Uterus (tissue), 4 donors: ENCODE data around the gene BOD1. TPM values are rescaled to one million over a fixed set of nuclear protein-coding genes. Genes with fewer than 3 reads are reported as not detected.

Experiments used
- DNase-seq, 2 donors: peaks; one replicate each; pipeline ENCODE4 v3.0.0-alpha.2; 2019 to 2020
- H3K27ac ChIP-seq, 2 donors: fragments of 200-600 bp; sonication (generic); 1 replicate in 1 of 2; 2 replicates in 1 of 2; pipeline ENCODE4 v1.5.1; 2016 to 2018
- H3K27me3 ChIP-seq, 2 donors: fragments of 200-600 bp; sonication (generic); one replicate each; pipeline ENCODE4 v1.5.1; 2018 to 2019; ENCODE audit warnings: control low read depth in 1 of 2
- H3K36me3 ChIP-seq, 2 donors: fragments of 200-600 bp; sonication (generic); one replicate each; pipeline ENCODE4 v1.5.1; 2019; ENCODE audit warnings: control low read depth in 1 of 2
- H3K4me1 ChIP-seq, 2 donors: fragments of 200-600 bp; sonication (generic); one replicate each; pipeline ENCODE4 v1.5.1; 2018 to 2019; ENCODE audit warnings: control low read depth in 1 of 2
- H3K4me3 ChIP-seq, 2 donors: fragments of 200-600 bp; sonication (generic); 1 replicate in 1 of 2; 2 replicates in 1 of 2; pipeline ENCODE4 v1.5.1; 2018 to 2019; ENCODE audit warnings: mild to moderate bottlenecking in 1 of 2
- H3K9me3 ChIP-seq, 2 donors: fragments of 200-600 bp; sonication (generic); one replicate each; pipeline ENCODE4 v1.5.1; 2019; ENCODE audit warnings: control low read depth in 1 of 2
- CTCF ChIP-seq, 4 experiments: fragments of 200-600 bp in 2 of 4; fragments of 450-650 bp in 2 of 4; sonication (generic) in 2 of 4; IDR thresholded peaks; one replicate each; pipeline ENCODE4 v1.5.1; 2016 to 2019; ENCODE audit warnings: antibody characterized with exemption in 4 of 4, mild to moderate bottlenecking in 2 of 4, moderate library complexity in 1 of 4
- POLR2A ChIP-seq, 2 donors: fragments of 450-650 bp; IDR thresholded peaks; one replicate each; pipeline ENCODE4 v1.6.1; 2016; ENCODE audit warnings: antibody characterized with exemption in 2 of 2, mild to moderate bottlenecking in 1 of 2, moderate library complexity in 1 of 2
- intact Hi-C: fragments of 100-400 bp; cut with DNase I; formaldehyde crosslinking; loops from one replicate; pipeline ENCODE4 v1.15.1; 2023; ENCODE audit warnings: low total_unique reads
- total RNA-seq, 4 donors: library from RNA; depleted of rRNA in 3 of 4; stranded (reverse); fragments of >200 nt in 3 of 4; gene quantifications; one replicate each; pipeline versions ENCODE4 v1.1.0 to v1.2.4, GENCODE V29; 2014 to 2023
- donor health status: DM: yes; HTN: yes; CAD: no.

Gene BOD1
- total RNA-seq, 4 donors from 2014 or later: 48.2 to 64.8 (median 57.2) TPM

DNA sequence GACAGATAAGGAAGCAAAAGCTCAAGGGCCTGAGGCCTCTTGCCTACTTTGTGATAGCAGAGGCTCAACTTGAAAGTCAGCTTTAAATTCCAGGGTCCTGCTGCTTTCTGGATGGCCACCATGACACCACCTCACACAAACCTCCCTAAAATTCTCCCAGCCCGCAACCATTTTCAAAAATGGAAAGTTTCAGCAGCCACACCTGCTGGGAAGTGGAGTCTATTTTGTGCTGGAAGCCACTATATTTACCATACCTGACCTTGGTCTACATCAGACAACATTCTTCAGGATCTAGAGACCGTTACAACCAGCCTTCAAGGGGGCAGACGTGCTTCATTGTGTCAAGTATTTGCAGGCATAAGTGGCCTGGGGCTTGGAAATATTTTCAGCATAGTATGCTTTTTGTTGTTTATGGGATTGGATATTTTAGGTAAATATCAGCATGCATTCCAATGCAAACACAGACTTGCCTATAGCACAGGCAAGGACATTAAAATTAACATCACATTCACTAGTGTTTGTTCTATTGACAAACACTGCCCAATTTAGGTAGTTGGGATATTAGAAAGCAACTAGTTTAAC, 50.9 kb downstream of the BOD1 start:
- peaks cover 0 to 4% of the 10 kb centered on the region in 2 donors for H3K9me3 ChIP-seq
- H3K36me3 ChIP-seq: no peaks in the 10 kb centered on the region
- TF ChIP-seq CTCF (IDR thresholded peaks at IDR 0.05): no peak
- no peak for TF ChIP-seq POLR2A (IDR thresholded peaks at IDR 0.05)
- no peak overlapping the region for H3K27ac ChIP-seq
- no peak for DNase-seq
- H3K4me1 ChIP-seq: no peaks in the 10 kb centered on the region
- intact Hi-C loops: no loop called here
- no peak overlapping the region for H3K4me3 ChIP-seq
- H3K27me3 ChIP-seq: no peaks in the 10 kb centered on the region

DNA sequence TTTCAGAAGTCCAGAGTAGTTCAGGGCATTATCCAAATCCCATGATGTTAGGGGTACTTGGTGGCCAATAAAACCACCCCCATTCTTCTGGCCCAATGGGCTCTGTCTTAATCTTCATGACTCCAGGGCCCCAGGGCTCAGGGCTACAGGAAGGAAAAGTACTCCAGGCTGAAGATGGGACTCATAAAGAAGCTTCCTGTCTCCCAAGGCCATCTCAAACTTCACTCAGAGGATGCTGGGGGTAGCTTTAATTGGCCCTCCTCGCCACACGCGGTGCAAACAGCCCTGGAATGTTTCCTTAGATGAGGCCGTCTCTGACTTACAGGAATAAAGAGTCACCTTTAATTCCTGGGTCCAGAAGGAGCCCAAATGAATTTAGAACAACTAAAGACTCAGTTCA, 52.3 kb downstream of the BOD1 start:
- Histone ChIP-seq H3K27ac (no peak overlapping the region), H3K9me3 (peaks cover 0 to 4% of the 10 kb centered on the region in 2 donors), H3K36me3 (no peaks in the 10 kb centered on the region), H3K4me3 (no peak overlapping the region), H3K27me3 (no peaks in the 10 kb centered on the region), H3K4me1 (no peaks in the 10 kb centered on the region)
- TF ChIP-seq POLR2A (IDR thresholded peaks at IDR 0.05) (no peak), CTCF (IDR thresholded peaks at IDR 0.05) (no peak)
- no peak for DNase-seq
- intact Hi-C loops: no loop called here

DNA sequence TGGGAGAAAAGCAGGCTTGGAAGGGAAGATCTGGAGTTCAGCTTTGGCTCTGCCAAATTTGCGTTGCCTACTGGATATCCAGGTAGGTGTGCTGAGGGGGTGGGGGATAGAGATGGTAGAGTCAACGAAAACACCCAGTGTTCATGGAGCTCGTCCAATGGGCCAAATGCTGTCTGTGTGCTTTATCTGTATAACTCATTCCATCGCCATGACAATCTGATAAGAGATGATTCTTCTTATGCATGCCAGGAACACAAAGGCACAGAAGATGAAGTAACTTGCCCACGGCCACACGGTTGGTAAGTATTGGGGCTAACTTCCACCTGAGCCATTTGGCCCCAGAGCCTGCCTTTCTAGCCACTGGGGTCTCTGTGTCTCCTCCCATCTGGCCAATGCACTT, 53.2 kb downstream of the BOD1 start:
- no peak overlapping the region for H3K4me3 ChIP-seq
- H3K36me3 ChIP-seq: no peaks in the 10 kb centered on the region
- no peak overlapping the region for H3K27ac ChIP-seq
- H3K9me3 ChIP-seq: no peaks in the 10 kb centered on the region
- no peaks in the 10 kb centered on the region for H3K27me3 ChIP-seq
- TF ChIP-seq POLR2A (IDR thresholded peaks at IDR 0.05) (no peak), CTCF (IDR thresholded peaks at IDR 0.05) (no peak)
- intact Hi-C loops: no loop called here
- no peaks in the 10 kb centered on the region for H3K4me1 ChIP-seq
- DNase-seq: no peak

GRCh38 chr5:173562451-173562850, 54.0 kb downstream of the BOD1 start:
- no peak for DNase-seq
- Histone ChIP-seq H3K27ac (no peak overlapping the region), H3K36me3 (no peaks in the 10 kb centered on the region), H3K4me1 (no peaks in the 10 kb centered on the region), H3K9me3 (no peaks in the 10 kb centered on the region), H3K4me3 (no peak overlapping the region), H3K27me3 (no peaks in the 10 kb centered on the region)
- TF ChIP-seq POLR2A (IDR thresholded peaks at IDR 0.05): no peak
- no peak for TF ChIP-seq CTCF (IDR thresholded peaks at IDR 0.05)
- intact Hi-C loops: no loop called here
